ENCODE measurements around the gene CHRNB2. TPM values are rescaled to one million over a fixed set of nuclear protein-coding genes. Genes with fewer than 3 reads are reported as not detected.
A peak's percentile ranks its signal among the peaks of the same experiment; 100 is the strongest.

The CHRNB2 gene
- total and polyA plus RNA-seq, 9 of the 15 experiments (the other 6 are each of a cell fraction or from before 2014, with no cell fraction given) = 0.01 TPM; not detected in 8

GRCh38 chr1:154558720-154559465, 8.7 kb upstream of the CHRNB2 start (continued):
- TF ChIP-seq BRD9 (IDR thresholded peaks at IDR 0.05; ENCODE audit: low read depth, partially characterized antibody) (no peak), ARID3A (IDR thresholded peaks at IDR 0.05; ENCODE audit: borderline replicate concordance, low read depth, low read length) (no peak), FUS (optimal IDR thresholded peaks at IDR 0.05; ENCODE audit: low read depth, low read length) (no peak), BCOR (IDR thresholded peaks at IDR 0.05) (peak; percentile 85; the same call in 1 of the 2 replicates), ZNF740 (CRISPR knock-in tag; IDR thresholded peaks at IDR 0.05) (peak; percentile 91), ZNF740 (tag; IDR thresholded peaks at IDR 0.05) (no peak; a peak in 1 of 4 replicates), ELK1 (CRISPR knock-in tag; IDR thresholded peaks at IDR 0.05) (no peak), AFF1 (IDR thresholded peaks at IDR 0.05; ENCODE audit: low read depth in 1 of 2, partially characterized antibody in 2 of 2) (peak in 1 of 2 experiments; percentile 21), CTCFL (IDR thresholded peaks at IDR 0.05; ENCODE audit: borderline replicate concordance, insufficient read depth, low read depth, low read length, poor library complexity, severe bottlenecking) (peak; percentile 30), KDM2B (CRISPR knock-in tag; IDR thresholded peaks at IDR 0.05) (peak; percentile 47; the same call in 1 of the 2 replicates), SOX6 (IDR thresholded peaks at IDR 0.05) (no peak; the same call in 1 of the 2 replicates), TCF3 (CRISPR knock-in tag; IDR thresholded peaks at IDR 0.05) (no peak), L3MBTL2 (IDR thresholded peaks at IDR 0.05) (peak; percentile 100), ZNF707 (CRISPR knock-in tag; conservative IDR thresholded peaks at IDR 0.05) (no peak), GABPB1 (CRISPR knock-in tag; IDR thresholded peaks at IDR 0.05) (peak; percentile 89), BRCA1 (IDR thresholded peaks at IDR 0.05) (no peak), BRCA1 (CRISPR knock-in tag; IDR thresholded peaks at IDR 0.05) (no peak), DACH1 (IDR thresholded peaks at IDR 0.05; ENCODE audit: partially characterized antibody) (no peak)
